NCI-H526 treated with DMSO at 0.1 percent for 48 hours (cell line): Measurements from ENCODE around the gene AQP12B.

Source experiments
- DNase-seq: peaks from one replicate; lab custom pipeline; 2025; lab: John Stamatoyannopoulos, UW

Gene AQP12B

DNA sequence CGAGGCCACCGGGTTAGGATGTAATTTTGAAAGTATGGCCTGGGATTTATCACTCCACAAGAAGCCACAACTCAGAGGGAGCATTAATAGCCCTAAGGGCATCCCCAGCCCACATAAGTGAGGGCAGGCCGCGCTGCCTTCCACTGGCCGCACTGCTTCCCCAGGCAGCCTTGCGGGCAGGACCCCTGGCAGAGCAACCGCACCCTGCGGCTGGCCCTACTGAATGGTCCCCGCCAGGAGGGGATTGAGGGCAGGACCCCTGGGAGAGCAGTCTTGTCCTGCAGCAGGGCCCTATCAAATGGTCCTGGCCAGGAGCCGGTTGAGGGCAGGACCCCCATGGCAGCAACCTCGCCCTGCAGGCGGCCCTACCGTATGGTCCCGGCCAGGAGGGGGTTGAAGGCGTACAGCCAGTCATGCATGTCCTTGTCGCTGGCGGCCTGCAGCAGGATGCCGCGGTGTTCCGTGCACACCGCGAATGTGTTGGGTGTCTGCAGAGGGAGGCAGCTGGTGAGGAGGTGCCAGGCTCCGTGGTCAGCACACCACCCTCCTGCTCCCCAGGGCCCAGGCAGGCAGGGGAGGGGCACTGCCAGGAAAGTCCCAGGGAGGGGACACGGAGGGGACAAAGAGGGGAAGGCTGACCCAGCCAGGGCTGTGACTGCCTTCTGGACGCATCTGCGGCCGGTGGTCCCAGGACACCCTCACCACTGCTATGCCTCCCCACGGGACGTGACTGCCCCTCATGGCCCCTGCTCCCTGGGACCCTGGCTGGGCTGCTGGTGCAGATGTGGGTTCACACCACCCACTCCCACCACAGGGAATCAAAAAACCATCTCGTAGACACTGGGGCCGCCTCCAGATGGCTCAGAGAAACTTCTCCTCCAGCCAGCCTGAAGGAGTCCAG lies 35.2 kb upstream of the AQP12B start:
- no peak for DNase-seq

DNA sequence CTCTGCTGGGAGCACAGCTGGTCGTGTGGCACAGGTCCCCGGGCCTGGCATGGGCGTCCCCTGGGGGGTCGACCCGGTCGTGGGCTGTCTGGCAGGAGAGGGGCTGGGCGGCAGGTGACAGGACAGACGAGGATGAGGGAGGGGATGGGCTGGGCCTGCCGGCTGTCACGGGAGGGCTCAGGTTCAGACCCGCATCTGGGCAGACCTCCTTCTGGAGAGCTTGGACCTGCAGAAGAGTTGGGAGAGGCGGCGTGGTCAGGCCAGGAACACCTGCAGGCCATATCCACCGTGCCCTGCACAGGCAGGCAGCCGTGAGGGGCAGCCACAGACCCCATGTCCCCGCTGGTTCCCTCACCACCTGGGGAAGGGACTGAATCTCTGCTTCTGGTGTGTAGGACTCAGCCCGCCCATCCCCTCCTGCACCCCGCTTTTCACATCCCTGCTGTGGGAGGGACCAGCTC lies 34.5 kb upstream of the AQP12B start:
- no peak for DNase-seq

DNA sequence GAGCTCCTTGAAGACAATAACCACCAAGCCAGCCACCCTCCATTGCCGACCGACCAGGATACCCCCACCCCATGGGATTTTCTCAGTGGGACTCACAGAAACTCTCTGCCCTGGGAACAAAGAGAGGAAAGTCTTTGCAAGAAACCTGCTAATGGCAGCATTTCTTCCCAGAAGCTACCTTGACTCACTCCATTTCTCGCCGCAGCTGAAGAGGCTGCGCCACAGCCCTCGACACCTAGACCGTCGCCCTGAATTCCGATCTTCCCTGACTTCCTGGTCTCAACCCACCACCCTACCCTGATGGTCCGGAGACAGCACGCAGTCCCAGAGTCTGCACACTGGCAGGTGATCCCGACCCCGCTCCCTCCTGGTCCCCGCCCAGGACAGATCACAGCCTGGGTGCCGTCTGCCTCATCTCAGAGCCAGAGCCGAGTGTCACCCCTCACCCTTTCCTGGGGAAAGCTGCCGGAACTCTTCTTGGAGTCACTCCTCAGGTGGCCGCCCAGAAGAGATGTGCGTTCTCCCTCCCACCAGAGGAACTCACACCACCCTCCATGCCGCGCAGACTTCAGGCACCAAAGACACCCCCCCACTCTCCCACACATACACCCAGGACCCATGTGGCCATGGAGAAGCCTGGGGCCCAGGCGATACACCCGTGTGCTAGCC lies 33.6 kb upstream of the AQP12B start:
- no peak for DNase-seq

DNA sequence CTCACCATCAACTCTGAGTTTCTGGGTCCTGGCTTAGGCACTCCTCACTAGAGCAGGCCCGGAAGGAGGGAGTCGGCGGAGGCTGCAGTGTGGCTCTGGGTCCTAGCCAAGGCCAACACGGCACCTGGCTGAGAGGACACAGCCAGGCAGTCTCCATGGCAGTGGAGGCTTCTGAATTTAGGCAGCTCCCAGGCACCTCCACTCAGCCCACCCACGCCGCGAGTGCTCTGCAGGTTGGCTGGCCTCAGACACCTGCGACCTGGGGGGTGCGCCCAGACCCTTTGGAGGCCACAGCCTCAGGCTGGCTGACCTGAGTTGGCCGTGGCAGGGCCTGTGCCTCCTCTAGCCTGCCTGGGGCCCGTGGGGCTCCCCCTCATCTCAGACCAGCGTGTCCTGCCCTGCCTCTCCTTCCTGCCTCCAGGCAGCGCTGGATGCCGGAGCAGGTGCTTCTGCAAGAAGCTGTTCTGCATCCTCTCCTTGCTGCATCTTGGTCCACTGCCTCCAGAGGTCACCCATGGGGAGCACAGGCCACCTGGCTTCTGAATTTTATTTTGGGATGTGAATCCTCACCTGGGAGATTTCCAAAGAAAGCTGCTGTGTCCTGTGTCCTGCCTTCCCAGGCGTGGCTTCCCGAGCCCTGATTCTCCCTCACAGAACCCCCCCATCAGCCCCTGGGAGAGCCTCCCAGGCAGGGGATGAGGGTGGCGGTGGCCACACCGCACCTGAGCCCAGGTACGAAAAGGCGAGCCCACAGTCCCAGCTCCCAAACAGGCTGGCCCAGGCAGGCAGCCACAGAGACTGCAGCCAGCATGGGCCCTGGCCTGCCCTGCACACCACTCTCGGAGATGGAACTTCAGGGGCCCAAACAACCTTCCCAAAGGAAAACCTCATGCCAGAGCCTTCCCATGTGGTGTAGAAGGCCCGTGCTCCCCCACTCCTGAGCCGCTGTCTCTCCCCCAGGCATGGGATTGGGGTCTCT lies 32.4 kb upstream of the AQP12B start:
- DNase-seq = no peak

DNA sequence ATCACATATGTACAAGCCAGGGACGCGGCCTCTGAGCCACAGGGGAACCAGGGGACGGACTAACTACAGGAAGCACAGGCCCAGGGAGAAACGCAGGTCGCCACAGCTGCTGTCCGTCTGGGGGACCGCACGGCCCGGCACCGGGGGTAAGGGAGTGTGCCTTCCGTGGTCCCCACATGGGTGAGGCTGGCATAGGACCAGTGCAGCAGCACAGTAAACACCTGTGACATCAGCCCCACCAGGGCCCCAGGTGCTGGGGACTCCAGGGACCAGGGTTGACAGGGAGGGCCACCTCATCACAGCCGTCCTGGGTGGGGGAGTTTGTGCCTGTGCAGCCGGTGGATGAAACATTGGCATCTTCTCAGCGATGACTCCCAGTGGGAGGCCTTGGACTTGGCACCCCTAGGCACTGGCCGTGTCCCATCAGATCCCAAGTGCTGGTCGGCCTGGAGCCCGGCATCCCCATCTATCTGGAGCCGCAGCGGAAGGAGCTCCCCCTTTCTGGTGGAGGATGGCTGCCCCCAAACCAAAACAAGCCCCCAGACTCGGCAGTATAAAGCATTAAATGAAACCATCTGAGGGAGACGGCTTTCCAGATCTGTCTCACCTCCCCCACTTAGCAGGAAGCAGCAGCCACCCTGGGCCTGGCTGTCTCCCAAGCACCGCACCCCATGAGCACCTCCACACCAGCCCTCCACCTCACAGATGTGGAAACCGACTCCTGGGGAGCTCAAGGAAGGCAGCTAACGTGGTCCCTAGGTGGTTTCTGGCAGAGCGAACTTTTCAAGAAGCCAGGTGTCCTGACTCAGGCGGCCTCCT lies 31.5 kb upstream of the AQP12B start:
- DNase-seq = no peak

DNA sequence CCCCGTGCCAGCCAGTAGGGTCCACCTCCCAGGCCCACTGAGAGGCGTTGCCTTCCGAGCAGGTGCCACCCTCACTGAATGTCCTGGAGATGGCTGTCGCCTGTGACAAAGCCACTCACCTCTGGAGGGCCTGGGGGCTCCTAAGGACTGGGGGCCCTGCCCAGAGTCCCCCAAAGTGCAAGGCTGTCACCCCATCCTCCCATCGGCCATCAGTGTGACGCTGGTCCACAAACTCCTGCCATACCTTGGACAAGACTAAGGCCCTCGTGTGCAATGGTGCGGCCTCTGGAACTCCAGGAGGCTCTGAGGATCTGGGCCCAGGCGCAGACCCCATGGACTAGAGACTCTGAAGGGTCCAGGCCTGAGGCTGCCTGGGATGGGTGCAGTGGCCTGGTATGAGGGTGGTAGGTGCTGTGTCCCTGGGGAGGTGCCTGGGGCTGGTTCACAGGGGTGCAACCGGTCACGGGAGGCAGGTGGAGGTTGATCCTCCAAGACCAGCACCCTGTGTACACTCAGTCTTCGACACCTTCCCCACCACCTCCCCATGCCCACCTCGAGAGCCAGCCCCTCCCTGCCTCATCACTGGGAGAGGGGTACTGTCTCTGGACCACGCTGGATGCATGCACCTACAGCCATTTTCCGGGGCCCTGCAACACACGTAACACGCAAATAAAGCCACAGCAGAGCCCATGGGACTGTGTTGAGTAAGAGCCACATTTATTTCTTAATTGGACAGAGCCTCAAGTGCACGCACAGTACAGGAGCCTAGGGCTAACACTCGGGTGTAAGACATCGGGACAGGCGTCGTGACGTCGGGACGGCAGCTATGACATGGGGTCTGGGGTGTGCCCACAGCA lies 30.6 kb upstream of the AQP12B start:
- DNase-seq = no peak

DNA sequence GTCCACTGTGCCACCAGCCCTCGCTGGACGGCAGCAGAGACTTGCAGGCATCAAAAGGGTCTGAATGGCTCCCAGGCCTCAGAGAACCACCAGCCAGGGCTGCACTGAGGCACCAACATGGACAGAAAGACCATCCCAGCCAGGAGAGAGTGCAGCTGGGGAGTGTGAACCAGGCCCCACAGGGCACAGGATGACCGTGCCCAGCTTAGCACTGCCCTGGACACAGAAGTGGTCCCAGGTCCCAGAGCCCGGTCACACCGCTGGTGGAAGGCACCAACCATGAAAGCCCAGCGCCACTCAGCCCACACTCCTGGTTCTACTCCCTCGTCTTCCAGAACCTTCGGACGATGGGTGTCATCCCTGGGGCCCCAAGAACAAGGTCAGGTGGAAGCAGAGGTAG lies 29.4 kb upstream of the AQP12B start:
- DNase-seq = no peak

DNA sequence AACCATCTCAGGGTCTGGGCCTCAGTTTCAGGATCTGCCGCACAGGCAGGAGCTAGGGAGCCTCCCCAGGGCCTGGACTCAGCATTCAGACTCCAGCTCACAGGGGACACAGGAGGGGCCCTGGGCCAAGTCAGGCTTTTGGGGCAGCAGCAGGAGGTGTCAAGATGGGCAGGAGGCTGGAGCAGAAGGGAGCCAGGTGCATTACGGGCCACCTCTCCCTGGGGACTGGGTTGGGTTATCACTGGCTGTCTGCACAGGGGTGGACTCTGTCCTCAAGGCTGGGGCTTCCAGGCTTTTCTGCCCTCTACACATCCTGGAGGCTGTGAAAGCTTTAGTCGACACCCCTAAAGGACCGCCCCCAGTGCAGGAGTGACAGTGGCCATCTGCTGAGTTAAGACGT lies 29.0 kb upstream of the AQP12B start:
- no peak for DNase-seq

DNA sequence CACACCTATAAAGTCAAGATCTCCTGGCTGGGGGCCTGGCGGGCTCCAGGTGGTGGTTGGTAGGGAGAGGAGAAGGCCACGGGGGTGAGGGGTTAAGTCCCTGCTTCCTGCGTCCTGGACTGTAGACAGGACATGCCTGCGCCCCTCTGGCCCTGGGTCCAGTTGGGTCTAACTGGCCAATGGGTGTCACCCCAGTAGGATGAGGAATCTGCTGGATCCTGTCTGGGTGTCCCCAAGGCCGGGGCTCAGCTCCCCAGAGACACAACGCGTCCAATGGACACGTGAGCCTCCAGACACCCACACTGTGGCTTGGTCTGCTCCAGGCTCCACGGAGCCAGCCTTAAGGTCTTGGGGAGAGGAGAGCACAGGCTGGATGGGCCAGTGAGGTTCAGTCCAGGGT lies 28.6 kb upstream of the AQP12B start:
- no peak for DNase-seq

DNA sequence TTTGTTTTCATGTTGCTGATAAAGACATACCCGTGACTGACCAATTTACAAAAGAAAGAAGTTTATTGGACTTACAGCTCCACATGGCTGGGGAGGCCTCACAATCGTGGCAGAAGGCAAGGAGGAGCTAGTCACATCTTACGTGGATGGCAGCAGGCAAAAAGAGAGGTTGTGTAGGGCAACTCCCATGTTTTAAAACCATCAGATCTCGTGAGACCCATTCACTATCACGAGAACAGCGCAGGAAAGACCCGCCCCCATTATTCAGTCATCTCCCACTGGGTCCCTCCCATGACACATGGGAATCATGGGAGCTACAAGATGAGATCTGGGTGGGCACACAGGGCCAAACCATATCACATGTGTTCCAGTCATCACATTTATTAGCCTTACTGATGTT lies 25.8 kb upstream of the AQP12B start:
- no peak for DNase-seq

DNA sequence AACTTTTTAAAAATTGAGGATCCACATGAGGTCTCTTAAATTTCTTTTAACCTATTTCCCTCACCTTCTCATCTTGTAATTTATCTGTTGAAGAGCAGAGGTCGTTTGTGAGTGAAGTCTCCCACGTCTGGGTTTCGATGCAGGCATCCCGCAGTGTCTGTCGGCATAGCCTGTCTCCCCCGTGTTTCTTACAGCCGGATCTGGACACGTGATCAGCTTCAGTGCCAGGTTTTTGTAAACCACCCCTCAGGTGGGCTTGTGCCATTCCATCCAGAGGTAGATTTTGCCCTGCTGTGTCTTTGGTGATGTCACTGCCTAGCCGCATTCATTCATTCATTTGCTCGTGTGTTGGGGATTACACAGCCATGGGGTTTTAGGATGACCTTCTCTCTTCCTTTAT lies 25.1 kb upstream of the AQP12B start:
- no peak for DNase-seq

DNA sequence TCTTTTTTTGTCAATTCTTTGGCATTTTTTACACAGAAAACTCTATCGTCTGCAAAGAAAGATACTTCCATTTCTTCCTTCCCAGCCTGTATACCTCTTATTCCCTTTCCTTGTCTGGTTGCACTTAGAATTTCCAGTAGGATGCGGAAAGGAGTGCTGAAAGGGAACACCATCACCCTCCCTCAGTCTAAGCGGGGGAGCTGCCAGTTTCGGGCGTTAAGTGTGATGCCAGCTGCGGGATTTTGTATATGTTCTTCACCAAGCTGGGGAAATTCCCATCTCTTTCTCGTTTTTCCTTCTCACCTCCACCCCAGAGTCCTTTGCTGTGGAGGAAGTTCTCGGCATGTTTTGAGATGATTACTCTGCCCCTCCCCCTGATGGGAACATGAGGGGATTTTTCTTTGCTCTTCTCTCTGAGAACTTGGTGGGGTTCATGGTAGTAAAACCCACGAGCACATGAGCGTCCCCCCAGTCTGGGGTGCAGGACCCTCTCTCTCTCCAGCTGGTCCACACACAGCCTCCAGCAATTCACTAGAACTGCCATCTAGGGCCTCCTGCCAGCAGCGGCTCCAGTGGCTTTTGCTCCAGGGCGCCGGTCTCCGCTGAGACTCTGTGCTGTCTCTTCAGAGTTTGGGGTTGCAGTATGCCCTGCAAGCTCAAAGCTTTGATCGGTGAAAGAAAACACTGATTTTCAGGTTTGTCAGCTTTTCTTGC lies 24.5 kb upstream of the AQP12B start:
- DNase-seq = no peak

DNA sequence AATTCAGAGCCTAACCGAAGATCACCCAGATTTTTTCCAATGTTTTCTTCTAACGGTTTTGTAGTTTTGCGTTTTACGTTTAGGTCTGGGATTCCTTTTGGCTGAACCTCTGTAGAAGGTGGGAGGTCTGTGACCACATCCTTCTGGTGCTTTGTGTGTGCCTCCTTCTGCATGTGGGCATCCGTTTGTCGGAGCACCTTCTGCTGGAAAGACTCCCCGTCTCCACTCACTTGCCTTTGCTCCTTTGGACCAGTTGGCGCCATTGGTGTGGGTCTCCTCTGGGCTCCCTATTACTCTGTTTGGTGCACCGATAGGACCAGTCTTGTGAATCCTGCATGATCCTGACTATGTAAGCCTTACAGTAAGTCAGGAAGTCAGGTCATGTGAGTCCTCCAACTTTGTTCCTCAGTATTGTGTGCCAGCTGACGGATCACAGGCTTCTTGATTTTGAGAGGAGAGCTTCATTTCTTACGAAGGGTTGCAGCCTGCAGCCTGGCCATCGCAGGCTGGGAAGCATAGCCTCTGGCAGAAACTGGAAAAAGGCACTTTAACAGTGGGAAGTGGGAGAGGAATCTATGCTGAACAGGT lies 22.6 kb upstream of the AQP12B start:
- DNase-seq = no peak

DNA sequence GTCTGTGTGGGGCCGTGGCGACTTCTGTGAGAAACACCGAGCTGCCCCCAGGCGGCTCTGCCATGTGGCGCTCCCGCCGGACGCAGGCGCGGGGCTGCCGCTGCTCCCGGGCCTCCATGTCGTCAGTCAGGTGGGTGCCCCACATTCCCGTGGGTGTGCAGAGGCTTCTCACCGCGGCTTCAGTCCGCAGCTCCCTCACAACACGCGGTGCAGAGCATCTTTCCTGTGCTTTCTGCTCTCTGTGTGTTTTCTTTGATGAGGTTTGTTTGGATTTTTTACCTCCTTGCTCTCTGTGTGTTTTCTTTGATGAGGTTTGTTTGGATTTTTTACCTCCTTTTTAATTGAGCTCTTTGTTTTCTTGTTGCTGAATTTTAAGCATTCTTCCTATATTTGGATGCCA lies 22.0 kb upstream of the AQP12B start:
- DNase-seq = no peak

DNA sequence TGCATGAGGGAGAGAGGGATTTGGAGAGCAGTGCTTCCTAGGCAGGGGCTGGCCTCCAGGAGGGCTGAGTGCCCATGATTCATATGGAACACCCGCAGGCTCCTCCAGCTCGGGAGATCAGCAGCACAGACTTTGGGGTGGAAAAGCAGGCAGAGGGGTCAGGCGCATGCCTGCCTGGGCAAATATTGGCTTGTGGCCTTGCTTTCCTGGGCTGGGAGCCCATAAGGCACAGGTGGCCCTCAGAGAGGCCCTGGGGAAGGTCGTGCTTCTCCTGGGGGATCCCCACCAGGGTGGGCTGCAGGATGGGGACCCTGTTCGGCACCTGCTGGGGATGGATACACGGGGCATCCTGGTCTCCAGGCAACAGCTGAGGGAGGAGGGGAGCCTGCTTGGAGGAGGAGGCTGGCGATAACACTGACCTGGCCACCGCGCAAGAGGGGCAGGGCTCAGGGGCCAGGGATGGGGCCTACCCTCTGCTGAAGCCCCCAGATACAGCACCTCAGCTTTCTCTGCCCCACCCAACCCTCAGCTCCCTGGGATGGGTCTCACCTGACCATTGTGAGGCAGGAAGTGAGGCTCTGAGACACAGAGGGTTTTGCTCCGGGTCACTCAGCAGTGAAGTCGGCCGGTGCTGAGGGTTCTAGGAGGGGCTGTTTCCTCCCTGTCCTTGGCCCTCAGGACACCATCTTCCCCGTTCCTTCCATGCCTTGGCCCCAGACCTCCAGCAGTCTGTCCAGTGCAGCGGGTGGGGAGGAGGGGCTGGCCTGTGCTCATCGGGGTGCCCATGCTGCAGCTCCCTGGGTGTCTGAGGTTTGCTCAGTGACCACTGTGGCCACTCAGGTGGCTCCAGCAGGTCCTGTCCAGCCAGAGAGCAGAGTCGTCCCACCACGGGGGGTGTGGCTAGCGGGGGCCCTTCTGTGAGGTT lies 21.0 kb upstream of the AQP12B start:
- DNase-seq = no peak

DNA sequence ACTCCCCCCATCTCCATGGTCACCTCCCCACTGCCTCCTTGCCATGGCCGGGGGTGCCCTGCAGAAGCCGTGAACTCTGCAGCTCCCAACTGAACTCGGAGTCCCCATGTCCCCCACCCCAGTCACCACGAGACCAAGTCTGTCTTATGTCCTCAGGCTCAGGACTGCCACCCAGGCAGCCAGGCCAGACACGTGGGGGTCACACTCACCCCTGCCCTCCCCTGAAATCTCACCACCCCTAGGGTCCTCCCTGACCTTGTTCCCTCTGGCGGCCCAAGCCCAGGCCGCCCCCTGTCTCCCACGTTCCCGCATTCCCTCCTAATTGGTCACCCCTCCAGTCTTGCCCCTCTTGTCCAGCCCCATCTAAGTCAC lies 19.9 kb upstream of the AQP12B start:
- no peak for DNase-seq

DNA sequence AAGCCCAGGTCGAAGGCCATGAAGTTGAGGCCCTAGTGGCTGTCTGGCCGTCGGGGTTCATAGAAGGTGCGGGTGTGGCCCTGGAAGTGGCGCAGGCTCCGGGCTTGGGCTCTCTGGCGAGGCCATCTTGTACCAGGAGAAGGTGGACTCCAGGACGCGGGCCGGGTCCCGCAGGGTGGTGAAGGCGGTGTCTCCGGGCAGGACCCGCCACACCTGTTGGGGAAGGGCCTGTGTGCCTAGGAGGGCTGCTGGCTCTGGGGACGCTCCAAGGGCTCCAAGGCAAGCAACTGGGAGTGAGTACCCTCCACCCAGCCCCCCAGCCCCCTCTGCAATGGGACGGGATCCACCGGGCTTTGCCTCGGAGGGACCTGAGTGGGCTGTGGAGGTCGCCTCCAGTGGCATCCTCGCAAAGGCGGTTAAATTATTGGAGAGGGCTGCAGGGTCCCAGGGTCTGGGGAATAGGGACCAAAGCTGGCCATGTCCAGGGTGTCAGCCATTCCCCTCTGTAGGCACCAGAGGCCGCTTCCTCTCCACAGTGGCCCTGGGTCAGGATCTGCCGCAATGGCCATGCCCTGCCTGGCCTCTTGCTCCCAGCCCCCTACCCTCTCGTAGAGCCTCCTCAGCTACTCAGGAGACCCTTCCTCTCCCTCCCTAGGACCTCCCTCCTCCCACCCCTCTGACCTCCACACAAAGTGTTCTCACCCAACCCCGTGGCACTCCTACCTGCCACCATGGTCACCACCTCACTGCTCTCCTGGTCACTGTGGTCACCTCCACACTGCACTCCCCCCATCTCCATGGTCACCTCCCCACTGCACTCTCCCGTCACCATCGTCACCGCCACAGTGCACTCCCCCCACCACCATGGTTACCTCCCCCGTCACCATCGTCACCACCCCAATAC lies 19.3 kb upstream of the AQP12B start:
- DNase-seq = no peak
